Inflammatory macrophage treated with lipopolysaccharide for 4 hours (primary cell): ENCODE measurements around the gene SRD5A3.

Experiments used
- DNase-seq: peaks from one replicate; pipeline ENCODE4 v3.0.0-alpha.2; 2020

Gene SRD5A3

DNA sequence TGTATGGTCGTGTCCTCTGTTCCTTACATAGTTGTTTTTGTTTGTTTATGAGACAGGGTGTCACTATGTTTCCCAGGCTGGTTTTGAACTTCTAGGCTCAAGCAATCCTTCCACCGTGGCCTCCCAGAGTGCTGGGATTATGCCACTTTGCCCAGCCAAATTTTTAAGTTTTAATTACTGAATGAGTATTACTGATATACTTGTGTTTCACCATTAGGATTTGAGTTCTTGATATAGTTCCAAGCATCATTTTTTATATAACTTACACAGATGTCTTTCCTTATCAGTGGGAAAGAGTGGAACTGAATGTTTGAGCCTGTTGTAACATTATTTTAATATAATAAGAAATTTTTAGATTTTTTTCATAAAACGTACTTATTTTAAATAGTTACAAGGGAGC, 70.1 kb downstream of the SRD5A3 start:
- DNase-seq: no peak
